ENCODE measurements around the gene DMRTA2.

DMRTA2 gene

DNA sequence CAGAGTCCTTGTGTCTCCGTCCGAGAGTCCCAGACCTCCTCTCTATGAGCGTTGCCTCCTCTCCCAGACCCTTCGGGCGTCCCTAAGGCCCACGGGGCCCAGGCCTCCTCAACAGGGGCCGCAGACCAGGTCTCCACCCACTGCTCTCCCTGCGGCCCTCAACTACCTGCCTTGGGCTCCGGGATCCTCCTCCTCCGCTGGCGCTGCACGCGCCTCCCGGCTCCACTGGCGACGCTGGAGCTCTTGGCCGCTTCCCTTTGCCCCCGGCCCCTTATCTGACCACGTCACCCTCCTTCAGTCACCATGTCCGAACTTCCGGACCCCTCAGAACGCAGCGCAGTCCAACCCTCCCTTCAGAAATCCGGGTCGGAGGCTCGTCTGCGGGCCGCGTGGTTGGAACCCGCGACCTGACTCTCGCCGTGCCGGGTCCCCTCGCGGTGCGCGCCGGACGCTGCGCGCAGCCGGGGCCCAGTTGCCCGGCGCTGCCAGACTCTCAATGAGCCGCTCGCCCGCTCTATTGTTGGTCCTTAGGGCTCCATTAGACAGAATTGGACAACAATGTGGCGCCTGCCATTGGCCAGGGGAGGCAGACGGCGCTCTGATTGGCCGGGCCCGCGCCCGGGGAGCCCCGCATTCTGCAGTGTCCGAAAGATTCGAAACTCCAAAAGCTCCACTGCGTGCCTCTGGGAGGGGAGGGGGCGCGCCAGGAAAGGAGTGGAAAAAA is at the start of gene DMRTA2:
Gene DMRTA2, minus strand, starts transcription at position 498 of the 724 bp plus-strand sequence. CDS start 1,907 bp downstream, outside the sequence.
- no peak for DNase-seq (ENCODE audit: extremely low spot score, insufficient read length, low read depth)
- no peak for FAIRE-seq

DNA sequence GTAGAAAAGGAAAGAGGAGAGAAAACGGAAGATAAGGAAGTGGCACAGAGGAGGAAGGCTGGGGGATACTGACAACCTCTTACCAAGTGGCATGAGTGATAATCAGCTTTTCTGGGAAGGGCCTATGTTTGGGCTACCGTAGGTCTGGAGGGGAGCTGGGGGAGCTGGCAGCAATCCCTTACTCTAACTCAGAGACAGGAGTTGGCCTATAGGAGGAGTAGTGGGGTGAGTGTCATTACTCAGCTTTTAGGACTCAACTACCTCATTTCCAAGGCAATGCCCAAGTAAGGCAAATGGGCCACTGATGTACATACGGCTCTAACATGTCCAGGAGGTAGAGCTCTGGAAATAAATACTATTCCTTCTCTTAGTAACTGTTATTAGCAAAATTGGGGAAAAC is 48.7 kb upstream of the DMRTA2 start:
- no peak for DNase-seq (ENCODE audit: extremely low spot score, insufficient read length, low read depth)
- no peak for FAIRE-seq

DNA sequence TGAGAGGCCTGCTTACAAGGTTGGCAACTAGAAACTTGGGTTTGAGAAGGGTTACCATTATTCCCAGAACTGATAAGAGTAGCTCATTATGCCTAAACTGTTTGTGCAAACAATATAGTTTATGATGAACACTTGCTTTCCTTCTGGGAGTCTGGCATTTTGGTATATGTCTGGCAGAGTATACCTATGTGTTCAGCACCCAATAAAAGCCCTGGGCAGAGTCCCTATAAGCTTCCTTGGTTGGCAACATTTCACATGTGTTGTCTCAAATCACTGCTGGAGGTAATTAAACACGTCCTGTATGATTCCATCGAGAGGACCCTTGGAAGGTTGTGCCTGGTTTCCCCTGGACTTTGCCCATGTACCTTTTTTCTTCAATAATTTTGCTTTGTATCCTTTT is 39.7 kb upstream of the DMRTA2 start:
- FAIRE-seq (no peak), DNase-seq (ENCODE audit: extremely low spot score, insufficient read length, low read depth) (no peak)

DNA sequence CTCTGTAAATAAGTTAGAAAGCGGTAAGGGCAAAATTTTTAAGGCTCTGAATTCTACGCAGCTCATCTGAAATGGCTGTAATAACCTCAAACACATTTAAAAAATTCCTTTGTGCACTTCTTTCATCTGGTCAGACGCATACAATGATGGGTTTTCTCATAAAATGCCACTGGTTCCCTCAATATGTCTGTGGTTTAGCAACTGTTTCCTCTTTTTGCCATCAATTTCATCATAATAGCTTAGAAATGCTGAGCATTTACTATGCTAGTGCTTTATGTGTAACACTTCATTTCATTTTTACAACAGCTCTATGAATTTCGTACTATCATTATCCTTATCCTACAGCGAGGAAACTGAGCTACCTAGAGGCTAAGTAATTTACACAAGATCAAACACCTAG is 35.3 kb upstream of the DMRTA2 start:
- no peak for FAIRE-seq

DNA sequence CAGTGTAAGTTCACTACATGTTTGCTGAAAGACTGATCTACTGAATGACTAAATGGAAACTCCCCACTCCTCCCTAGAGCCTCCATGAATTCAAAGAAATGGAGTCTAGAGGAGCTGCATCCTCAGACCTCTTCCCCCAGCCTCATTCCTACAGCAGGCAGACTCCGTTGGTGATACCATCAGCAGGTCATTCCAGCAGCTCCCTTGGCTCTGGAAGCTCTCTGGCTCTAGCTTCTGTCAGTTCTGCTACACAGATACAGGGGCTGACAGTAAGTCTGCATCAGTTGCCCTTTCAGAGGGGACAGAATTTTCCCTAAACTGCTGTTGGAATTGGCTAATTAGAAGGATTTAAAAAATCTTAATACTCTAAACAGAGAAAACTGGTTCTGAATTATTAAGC is 31.7 kb upstream of the DMRTA2 start:
- no peak for DNase-seq (ENCODE audit: extremely low spot score, insufficient read length, low read depth)
- no peak for FAIRE-seq

More for the DNA sequence above, 35.3 kb upstream of the DMRTA2 start:
- DNase-seq (ENCODE audit: extremely low spot score, insufficient read length, low read depth): no peak

DNA sequence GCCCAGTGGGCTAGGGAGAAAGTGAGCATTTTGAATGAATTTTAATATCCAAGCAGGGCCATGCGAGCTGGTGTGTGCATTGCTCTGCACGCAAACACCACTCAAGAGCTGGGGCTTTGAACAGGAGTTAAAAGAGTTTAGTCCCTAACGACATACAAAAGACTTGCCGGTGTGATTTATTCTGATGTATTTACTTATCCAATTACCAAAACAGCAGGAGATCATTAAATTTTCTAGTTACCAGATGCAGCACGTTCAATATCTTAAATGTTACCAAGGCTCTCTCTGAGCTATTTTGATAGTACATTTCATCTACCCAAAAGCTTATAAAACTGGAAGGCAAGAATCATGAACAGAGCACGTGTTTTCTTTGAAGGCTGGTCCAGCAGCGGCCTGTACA is 30.0 kb upstream of the DMRTA2 start:
- DNase-seq (ENCODE audit: extremely low spot score, insufficient read length, low read depth): no peak
- no peak for FAIRE-seq

DNA sequence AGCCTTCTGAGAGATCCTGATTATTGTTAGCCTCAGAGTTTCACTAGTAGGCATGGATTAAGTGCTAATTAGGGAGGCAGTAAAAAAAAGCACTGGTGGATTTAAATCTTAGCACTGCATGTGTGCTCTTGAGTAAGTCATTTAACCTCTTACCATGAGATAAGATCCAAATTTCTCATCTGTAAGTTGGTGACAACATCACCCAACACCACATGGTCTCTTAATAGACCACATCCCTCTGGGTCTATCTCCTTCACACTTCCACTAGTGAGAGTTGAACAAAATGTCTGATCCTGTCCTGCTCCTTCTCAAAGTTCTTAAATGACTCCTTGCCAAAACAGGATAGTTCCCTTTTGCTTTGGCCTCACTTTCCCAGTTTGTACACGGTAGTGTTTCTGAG is 29.5 kb upstream of the DMRTA2 start:
- FAIRE-seq (no peak), DNase-seq (ENCODE audit: extremely low spot score, insufficient read length, low read depth) (no peak)

DNA sequence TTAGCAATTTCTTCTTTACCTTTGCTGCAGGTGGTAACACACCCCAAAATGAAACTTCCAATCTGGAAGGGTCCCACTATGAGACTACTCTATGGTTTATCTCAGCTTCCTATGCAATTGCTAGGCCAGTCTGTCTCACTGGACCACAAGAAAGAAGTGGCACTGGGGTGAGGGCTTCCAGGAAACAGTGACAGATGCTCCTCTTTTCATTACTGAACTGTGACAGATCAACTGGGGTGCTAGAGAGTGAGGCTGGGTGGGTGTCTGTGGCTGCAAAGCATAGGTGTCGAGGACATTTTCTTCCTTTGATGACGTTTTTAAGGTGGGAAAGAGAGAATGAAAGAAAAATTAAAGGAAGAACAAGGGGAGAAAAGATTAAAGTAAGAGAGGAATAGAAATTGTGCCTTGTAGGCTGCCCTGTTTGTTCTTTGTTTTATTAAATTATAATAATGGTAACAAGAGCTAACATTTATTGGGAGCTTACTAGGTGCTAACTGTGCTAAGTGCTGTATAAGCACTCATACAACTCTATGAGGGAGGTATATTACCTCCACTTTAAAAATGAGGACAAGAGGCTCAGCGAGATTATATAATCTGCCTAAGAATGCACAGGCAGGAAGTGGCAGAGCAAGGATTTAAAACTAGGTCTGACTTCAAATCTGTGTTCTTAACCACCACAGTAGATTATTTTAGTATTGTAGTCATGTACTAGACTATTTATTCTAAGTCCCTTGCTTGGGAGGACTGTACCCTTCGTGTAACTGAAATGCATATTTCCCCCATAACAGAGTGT is 27.8 kb upstream of the DMRTA2 start:
- FAIRE-seq (no peak), DNase-seq (ENCODE audit: extremely low spot score, insufficient read length, low read depth) (no peak)

DNA sequence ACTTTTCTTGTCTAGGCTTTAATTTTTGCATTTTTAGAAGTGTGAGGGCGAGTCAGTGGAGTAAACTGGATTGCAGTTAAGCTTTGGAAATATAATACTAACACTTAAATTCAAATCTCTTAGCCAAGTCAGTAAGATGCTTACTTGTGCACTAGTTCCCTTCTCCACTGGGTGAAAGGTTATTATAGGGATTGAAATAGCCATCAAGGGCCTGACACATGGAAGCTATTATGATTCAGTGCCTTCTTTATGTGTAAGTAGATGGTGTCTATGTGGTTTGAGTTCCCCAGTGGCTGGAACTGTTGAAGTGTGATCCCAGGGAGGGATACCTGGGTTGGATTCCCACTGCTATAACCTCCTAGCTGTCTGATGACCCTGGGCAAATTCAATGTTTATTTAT is 24.7 kb upstream of the DMRTA2 start:
- FAIRE-seq: no peak
- DNase-seq (ENCODE audit: extremely low spot score, insufficient read length, low read depth): no peak

DNA sequence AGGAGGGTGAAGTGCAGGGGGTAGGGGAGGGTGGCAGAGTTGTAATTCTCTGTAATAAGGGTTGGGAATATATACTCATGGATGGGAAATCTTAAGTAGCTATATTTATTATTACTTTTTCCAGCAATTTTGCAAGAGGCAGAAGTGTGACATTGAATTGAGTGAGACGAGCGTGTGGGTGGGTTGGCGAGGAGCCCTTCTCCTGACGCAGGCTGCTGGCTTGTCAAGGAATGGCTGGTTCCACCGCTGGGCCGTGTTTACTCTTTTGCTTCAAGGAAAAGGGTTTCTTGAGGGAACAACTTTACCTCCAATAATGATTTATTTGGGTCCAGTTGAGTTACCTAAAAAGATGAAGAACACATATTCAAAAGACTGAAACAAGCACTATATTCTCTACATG is 17.9 kb upstream of the DMRTA2 start:
- DNase-seq (ENCODE audit: extremely low spot score, insufficient read length, low read depth) (no peak), FAIRE-seq (no peak)

DNA sequence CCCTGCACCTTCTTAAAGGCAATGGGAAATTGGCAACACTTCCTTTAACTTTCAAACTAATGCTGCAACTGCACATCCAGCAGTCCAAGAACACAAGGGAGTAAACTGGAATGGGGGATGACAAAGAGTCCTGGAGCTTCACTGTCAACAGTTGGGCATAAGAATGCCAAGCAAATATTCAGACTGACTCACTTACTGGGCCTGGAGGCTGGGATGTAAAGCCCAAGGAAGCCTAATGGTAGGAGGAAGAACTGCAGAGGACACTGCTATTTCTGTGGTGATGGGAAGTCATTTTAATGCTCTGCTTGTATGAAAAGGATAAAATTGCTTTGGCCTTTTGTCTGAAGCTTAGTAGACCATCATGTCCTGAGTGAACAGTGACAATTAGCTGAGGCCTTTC is 15.7 kb upstream of the DMRTA2 start:
- DNase-seq (ENCODE audit: extremely low spot score, insufficient read length, low read depth): no peak

DNA sequence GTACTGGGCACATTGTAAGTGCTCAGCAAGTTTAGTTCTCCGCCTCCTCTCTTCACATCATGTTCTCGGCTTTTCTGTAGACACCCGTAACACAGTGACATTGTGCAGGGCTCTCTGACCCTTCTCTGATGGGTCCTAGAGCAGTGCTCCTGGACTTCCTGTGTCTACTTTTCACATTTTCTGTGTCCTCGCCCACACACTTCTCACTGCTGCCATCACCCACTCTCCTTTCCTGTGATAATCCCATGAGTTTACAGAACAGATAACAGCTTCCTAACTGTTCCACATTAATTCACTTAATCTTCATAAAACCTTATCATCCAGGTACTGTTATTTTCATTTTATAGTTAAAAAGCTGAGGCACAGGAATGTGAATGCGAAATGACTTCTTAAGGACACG is 13.2 kb upstream of the DMRTA2 start:
- DNase-seq (ENCODE audit: extremely low spot score, insufficient read length, low read depth) (no peak), FAIRE-seq (no peak)

More for the DNA sequence above, 15.7 kb upstream of the DMRTA2 start:
- FAIRE-seq: no peak

DNA sequence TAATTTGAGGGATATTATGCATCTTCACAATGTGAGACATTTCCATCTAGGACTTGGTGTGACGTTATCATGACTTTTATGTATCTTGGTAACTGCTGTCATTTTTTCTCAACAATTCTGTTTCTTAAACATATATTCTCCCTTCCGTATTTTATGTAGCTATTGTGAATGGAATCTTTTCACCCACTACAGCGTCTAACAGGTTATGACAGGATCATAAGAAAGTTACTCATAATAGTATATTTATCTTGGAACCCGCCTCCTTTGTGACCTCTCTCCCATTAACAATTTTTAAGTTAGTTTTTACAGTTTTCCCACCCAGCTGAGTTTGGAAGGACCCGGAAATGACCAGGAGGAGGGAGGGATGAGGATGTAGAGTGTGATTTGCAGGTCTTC is 6.8 kb upstream of the DMRTA2 start:
- no peak for FAIRE-seq
- DNase-seq (ENCODE audit: extremely low spot score, insufficient read length, low read depth): no peak

DNA sequence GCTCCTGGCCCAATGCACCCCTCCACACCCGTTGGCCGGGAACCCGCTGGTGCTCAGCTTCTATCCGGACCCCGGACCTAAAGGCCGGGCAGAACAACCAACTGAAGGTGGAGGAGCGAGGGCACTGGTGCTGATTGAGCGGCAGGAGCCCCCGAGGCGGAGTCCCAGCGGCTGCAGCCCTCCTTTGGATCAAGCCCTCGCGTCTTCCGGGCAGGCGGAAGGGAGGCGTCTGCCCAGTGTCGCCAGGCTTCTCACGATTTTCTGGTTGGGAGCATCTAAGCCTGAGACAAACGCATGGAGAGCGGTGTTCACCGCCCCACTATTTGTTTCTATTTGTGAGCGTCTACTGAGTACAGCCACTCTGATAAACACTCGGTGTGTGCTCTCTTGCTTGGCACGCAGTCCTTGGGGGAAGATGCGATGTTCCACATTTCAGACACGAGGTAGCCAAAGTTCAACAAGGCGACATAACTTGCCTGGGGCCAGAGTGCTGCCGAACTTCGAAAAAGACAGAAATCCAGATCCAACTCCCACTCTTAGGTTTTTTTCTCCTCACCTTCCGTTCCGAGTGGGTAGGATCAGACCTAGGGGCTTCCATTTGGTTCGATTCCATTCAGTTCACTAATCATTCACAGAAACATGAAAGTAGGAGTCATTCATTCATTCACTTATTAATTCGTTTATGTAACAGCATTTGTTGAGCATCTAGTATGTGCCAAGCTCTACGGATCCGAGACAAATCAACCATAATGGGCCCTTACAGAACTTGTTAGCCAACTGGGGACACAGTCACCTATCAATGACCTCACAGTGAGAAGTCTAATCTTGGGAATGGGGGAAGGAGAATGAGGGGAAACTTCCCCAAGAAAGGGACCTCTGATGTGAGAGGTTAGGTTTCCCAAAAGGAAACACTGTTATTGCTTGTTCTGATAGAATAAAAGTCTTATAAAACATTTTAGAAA is 4.9 kb upstream of the DMRTA2 start:
- DNase-seq (ENCODE audit: extremely low spot score, insufficient read length, low read depth) (no peak), FAIRE-seq (no peak)

DNA sequence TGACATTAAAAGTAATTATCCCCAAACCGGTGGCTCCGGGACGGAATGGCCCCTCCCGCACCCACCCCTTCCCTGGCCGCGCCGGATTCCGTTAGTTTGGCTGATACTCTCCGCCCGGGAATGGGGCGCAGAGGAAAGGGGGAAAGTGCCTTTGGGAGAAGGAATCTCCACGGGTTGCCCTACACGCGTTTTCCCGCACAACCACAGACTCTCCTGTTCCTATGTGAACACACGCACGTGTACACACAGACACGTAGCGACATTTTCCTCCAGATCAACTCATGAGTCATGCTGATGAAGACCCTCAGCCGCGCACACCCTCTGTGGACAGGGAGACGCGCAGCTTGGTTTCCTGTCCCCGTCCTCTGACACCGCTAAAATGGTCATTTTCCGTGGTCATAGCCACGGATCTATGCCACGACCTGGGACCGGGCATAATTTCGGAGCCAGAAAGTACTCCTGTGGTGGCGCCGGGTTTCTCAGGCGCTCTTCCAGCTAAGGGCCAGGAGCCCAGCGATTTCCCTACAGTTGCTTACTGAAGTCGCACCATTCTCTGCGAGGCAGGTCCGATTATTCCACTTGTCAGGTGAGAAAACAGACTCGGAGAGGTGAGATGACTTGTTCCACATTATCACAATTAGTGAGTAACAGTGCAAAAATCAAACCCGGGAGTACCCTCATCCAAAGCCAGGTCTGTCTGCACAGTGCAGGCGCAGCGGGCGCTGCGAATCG is 4.0 kb upstream of the DMRTA2 start:
- DNase-seq (ENCODE audit: extremely low spot score, insufficient read length, low read depth) (no peak), FAIRE-seq (no peak)

DNA sequence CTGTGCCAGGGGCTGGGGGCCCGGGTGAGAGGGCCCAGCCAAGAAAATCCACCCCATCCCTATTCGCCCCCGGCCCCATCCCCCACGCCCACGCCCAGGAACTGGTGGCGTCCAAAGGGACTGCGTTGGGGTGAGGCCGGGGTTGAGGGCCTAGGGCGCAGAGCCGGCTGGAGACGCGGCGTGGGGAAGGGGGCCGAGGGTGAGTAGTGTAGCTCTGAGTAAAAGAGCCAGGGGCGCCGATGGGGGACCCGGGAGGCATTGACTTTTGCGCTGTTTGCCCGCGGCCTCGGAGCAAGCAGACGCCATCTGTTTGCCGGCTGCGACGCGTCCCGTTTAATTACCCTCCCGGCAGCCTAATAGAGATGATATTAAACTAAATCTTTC is 3.5 kb upstream of the DMRTA2 start:
- DNase-seq (ENCODE audit: extremely low spot score, insufficient read length, low read depth): no peak
- no peak for FAIRE-seq

DNA sequence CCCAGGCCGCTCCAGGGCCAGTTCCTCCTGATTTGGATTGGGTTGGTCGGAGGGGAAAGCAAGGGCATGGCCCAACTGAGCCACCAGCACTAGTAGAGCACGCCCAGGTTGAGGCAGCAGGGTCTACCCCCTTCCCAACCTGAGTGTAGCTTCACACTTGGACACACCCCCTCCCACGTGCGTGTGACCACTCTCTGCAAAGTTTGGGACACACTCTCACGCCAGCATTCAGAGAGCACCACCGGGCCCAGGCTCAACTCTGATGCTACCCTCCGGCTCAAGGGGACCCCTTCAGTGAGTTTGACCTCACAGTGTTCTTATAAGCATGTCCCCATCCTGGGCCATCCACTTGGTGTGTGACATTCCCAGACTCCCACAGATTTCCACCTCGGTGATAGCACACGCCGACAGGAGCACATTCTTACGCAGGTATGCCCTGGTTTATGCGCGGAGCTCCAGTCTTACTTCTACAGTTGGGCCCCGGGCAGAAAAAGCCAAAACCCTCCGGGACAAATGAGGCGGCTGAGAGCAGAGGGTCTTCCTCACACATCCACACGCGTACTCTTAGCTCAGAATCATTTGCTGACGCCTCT is 3.0 kb upstream of the DMRTA2 start:
- no peak for DNase-seq (ENCODE audit: extremely low spot score, insufficient read length, low read depth)
- no peak for FAIRE-seq

DNA sequence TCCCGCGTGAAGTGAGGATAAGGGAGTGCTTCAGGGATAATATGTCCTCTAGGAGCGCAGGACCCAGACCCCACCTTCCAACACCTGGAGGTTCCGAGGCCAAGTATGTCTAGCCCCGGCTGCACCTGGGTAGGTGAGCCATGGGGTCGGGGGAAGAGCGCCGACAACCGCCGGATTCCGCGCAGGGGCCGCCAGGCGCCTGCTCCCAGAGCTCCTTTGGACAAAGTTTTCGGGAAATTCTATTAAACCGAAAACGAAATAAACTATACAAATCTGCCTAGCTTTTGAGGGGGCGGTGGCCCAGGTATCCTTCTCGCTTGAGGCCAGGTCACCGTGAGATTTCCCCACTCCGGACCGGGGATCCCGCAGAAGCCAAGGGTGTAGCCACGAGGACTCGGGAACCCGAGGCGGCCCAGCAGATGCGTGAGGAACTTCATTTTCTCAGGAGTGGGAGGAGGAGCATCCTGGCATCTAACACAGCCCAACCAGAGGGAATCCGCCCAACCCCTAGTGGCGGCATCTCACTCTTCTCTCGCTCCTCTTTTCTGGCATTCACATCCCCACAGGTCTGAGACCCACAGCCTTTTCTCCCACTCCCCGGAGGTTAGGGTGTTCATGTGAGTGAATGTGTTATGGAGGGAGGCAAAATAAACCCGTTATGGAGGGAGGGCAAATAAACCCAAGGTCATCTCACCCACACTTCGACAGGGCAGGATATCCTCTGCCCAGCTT is 2.3 kb upstream of the DMRTA2 start:
- no peak for FAIRE-seq

DNA sequence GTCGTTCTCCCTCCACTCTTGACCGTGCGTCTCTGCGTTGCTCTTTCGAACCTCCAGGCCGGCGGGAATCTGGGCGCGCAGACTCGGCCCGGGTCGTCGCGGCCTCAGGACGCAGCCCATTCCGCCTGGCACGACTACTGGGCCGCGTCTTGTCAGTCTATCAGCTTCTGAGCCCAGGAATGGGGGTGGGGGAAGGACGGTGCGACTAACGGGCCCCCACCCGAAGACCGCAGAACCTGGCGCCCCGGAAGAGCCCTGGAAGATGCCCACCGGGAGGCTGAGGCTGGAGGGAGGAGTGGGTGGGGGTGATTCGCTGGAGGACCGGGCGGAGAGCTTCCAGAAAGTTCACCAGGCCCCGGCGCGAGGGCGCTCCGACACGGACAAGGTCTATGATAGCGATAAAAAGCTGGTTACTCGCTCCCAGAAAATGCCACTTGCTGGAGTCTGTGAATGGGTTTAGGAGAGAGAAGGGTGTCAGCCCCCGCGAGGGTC is 1.7 kb upstream of the DMRTA2 start:
- no peak for FAIRE-seq
- DNase-seq (ENCODE audit: extremely low spot score, insufficient read length, low read depth): no peak

More for the DNA sequence above, 2.3 kb upstream of the DMRTA2 start:
- no peak for DNase-seq (ENCODE audit: extremely low spot score, insufficient read length, low read depth)
